H1 (cell line): ENCODE results near the gene SLC24A4. TPM values are rescaled to one million over a fixed set of nuclear protein-coding genes. Genes with fewer than 3 reads are reported as not detected.

ENCODE experiments used
- CTCF ChIA-PET: fragments of 300-600 bp; sonication (Branson Sonifier 250); formaldehyde crosslinking; loops from one replicate; lab custom pipeline; 2021; ENCODE audit not compliant: partially characterized antibody; lab: Charles Lee
- POLR2A ChIA-PET: fragments of 300-600 bp; sonication (Branson Sonifier 250); formaldehyde crosslinking; loops from one replicate; lab custom pipeline; 2021; ENCODE audit warnings: inconsistent platforms; ENCODE audit not compliant: partially characterized antibody; lab: Charles Lee
- DNase-seq, 2 experiments: peaks; one replicate each; pipeline versions ENCODE4 v3.0.0 to v3.0.0-alpha.2; 2010 to 2022; ENCODE audit warnings: low spot score in 2 of 2, low read depth in 1 of 2, mixed read lengths in 1 of 2
- FAIRE-seq: peaks from 2 replicates; lab custom pipeline; 2011; peaks lifted over from hg19 to GRCh38; lab: Jason Lieb, UNC
- H2AFZ ChIP-seq: 2 replicates; pipeline ENCODE4 v1.8.1; 2012; ENCODE audit warnings: low read length, inconsistent platforms
- H2AK5ac ChIP-seq: 2 replicates; pipeline ENCODE4 v1.6.1; 2013; ENCODE audit warnings: low read depth, low read length
- H2BK120ac ChIP-seq: replicated peaks from 2 replicates; pipeline ENCODE3; 2013; ENCODE audit warnings: low read depth, low read length, inconsistent platforms
- H2BK12ac ChIP-seq: 2 replicates; pipeline ENCODE4 v1.6.1; 2013; ENCODE audit warnings: low read depth, low read length
- H2BK15ac ChIP-seq: 2 replicates; pipeline ENCODE4 v1.6.1; 2013; ENCODE audit warnings: low read length
- H2BK20ac ChIP-seq: 2 replicates; pipeline ENCODE4 v1.6.1; 2013; ENCODE audit warnings: low read length
- H2BK5ac ChIP-seq: 2 replicates; pipeline ENCODE4 v1.6.1; 2013; ENCODE audit warnings: low read depth, low read length
- H3K14ac ChIP-seq: 2 replicates; pipeline ENCODE4 v1.6.1; 2013; ENCODE audit warnings: inconsistent platforms; ENCODE audit not compliant: insufficient read length
- H3K18ac ChIP-seq: 2 replicates; pipeline ENCODE4 v1.6.1; 2013; ENCODE audit warnings: low read length; ENCODE audit errors: extremely low read depth
- H3K23ac ChIP-seq: 2 replicates; pipeline ENCODE4 v1.6.1; 2013; ENCODE audit warnings: inconsistent platforms; ENCODE audit not compliant: insufficient read length
- H3K23me2 ChIP-seq: 2 replicates; pipeline ENCODE4 v1.6.1; 2013; ENCODE audit warnings: low read depth, low read length
- H3K27ac ChIP-seq: 2 replicates; pipeline ENCODE4 v1.6.1; 2011; ENCODE audit warnings: low read depth, low read length, inconsistent platforms
- H3K27me3 ChIP-seq, 4 experiments: replicated peaks in 1 of 4; 1 replicate in 1 of 4; 2 replicates in 3 of 4; pipeline versions ENCODE4 v1.6.1 to v1.8.1; 2011 to 2013; ENCODE audit warnings: low read length in 3 of 4, mild to moderate bottlenecking in 3 of 4, inconsistent platforms in 2 of 4, mixed read lengths in 2 of 4, moderate library complexity in 1 of 4; ENCODE audit not compliant: control insufficient read depth in 3 of 4, insufficient read depth in 3 of 4; ENCODE audit errors: extremely low read depth in 1 of 4
- H3K36me3 ChIP-seq, 4 experiments: 2 replicates each; pipeline versions ENCODE4 v1.6.1 to v1.8.1; 2011 to 2013; ENCODE audit warnings: mild to moderate bottlenecking in 4 of 4, low read length in 3 of 4, moderate library complexity in 2 of 4, control low read depth in 1 of 4, inconsistent platforms in 1 of 4; ENCODE audit not compliant: insufficient read depth in 4 of 4, control insufficient read depth in 2 of 4
- H3K4ac ChIP-seq: replicated peaks from 2 replicates; pipeline ENCODE3; 2013; ENCODE audit warnings: low read length, low read depth, mixed read lengths, inconsistent platforms; ENCODE audit not compliant: insufficient read length
- H3K4me1 ChIP-seq, 4 experiments: replicated peaks in 1 of 4; 1 replicate in 1 of 4; 2 replicates in 3 of 4; pipeline versions ENCODE4 v1.6.1 to v1.8.1; 2011 to 2013; ENCODE audit warnings: low read length in 3 of 4, inconsistent platforms in 2 of 4, mixed read lengths in 1 of 4; ENCODE audit not compliant: insufficient read depth in 4 of 4, control insufficient read depth in 3 of 4
- H3K4me2 ChIP-seq, 2 experiments: 2 replicates each; pipeline versions ENCODE4 v1.6.1 to v1.8.1; 2011 to 2013; ENCODE audit warnings: low read depth in 2 of 2, low read length in 2 of 2, control low read depth in 1 of 2, inconsistent platforms in 1 of 2, mild to moderate bottlenecking in 1 of 2; ENCODE audit not compliant: insufficient read depth in 1 of 2
- H3K4me3 ChIP-seq, 4 experiments: fragments of 200-600, 300-600 bp in 1 of 4; sonication (generic), shearing (Covaris generic), sonication (Bioruptor Twin) in 1 of 4; 2 replicates each; pipeline versions ENCODE4 v1.5.1 to v1.8.1; 2011 to 2016; ENCODE audit warnings: low read length in 4 of 4, low read depth in 3 of 4, control low read depth in 2 of 4, inconsistent platforms in 2 of 4, mild to moderate bottlenecking in 2 of 4, mixed read lengths in 1 of 4, moderate library complexity in 1 of 4; ENCODE audit not compliant: insufficient read depth in 2 of 4; ENCODE audit errors: extremely low read depth in 1 of 4
- H3K56ac ChIP-seq: replicated peaks from 2 replicates; pipeline ENCODE3; 2013; ENCODE audit warnings: low read depth, mild to moderate bottlenecking, mixed read lengths, low read length, inconsistent platforms; ENCODE audit not compliant: insufficient read length
- H3K79me1 ChIP-seq: 2 replicates; pipeline ENCODE4 v1.6.1; 2013; ENCODE audit warnings: low read depth, low read length, control low read depth
- H3K79me2 ChIP-seq, 2 experiments: 2 replicates each; pipeline versions ENCODE4 v1.6.1 to v1.8.1; 2012 to 2013; ENCODE audit warnings: low read length in 2 of 2, mild to moderate bottlenecking in 2 of 2, inconsistent platforms in 1 of 2; ENCODE audit not compliant: insufficient read depth in 2 of 2, control insufficient read depth in 1 of 2
- H3K9ac ChIP-seq, 4 experiments: replicated peaks in 1 of 4; 1 replicate in 1 of 4; 2 replicates in 3 of 4; pipeline versions ENCODE4 v1.6.1 to v1.8.1; 2011 to 2013; ENCODE audit warnings: low read depth in 3 of 4, low read length in 3 of 4, control low read depth in 2 of 4, mild to moderate bottlenecking in 2 of 4, moderate library complexity in 2 of 4, inconsistent platforms in 1 of 4; ENCODE audit errors: extremely low read depth in 1 of 4
- H3K9me3 ChIP-seq, 2 experiments: 2 replicates each; pipeline versions ENCODE4 v1.6.1 to v1.8.1; 2012 to 2013; ENCODE audit warnings: mild to moderate bottlenecking in 2 of 2, moderate library complexity in 2 of 2, control low read depth in 1 of 2, inconsistent platforms in 1 of 2, low read depth in 1 of 2, low read length in 1 of 2, mixed read lengths in 1 of 2; ENCODE audit not compliant: insufficient read depth in 2 of 2
- H4K20me1 ChIP-seq, 2 experiments: replicated peaks in 1 of 2; 2 replicates each; pipeline versions ENCODE3 to v1.8.1; 2011 to 2013; ENCODE audit warnings: inconsistent platforms in 2 of 2, low read length in 2 of 2, mild to moderate bottlenecking in 1 of 2; ENCODE audit not compliant: insufficient read depth in 2 of 2, control insufficient read depth in 1 of 2
- H4K5ac ChIP-seq: 2 replicates; pipeline ENCODE4 v1.6.1; 2013; ENCODE audit warnings: low read length, low read depth, mixed read lengths, inconsistent platforms; ENCODE audit not compliant: insufficient read length
- H4K8ac ChIP-seq: 2 replicates; pipeline ENCODE4 v1.8.0; 2013; ENCODE audit warnings: mild to moderate bottlenecking, moderate library complexity, low read length, inconsistent platforms; ENCODE audit not compliant: insufficient read depth; ENCODE audit errors: extremely low read depth
- H4K91ac ChIP-seq: replicated peaks from 2 replicates; pipeline ENCODE3; 2013; ENCODE audit warnings: low read length, mixed read lengths, inconsistent platforms; ENCODE audit not compliant: insufficient read length
- CHD2 ChIP-seq: IDR thresholded peaks from 2 replicates; pipeline ENCODE4 v1.6.1; 2012; ENCODE audit warnings: low read length, improper control_type of control experiment
- EGR1 ChIP-seq: IDR thresholded peaks from 2 replicates; pipeline ENCODE4 v1.6.1; 2011; ENCODE audit warnings: low read depth, low read length, borderline replicate concordance
- FOSL1 ChIP-seq: IDR thresholded peaks from 2 replicates; pipeline ENCODE4 v1.6.1; 2011; ENCODE audit warnings: mild to moderate bottlenecking, low read depth, low read length, moderate library complexity; ENCODE audit not compliant: insufficient read depth
- GABPA ChIP-seq: IDR thresholded peaks from 2 replicates; pipeline ENCODE4 v1.6.1; 2011; ENCODE audit warnings: mild to moderate bottlenecking, low read length, moderate library complexity, borderline replicate concordance; ENCODE audit not compliant: insufficient read depth
- JUN ChIP-seq: IDR thresholded peaks from 2 replicates; pipeline ENCODE4 v1.6.1; 2011; ENCODE audit warnings: low read depth, mild to moderate bottlenecking, improper control_type of control experiment, low read length
- NRF1 ChIP-seq: IDR thresholded peaks from 2 replicates; pipeline ENCODE4 v1.6.1; 2011; ENCODE audit warnings: mild to moderate bottlenecking, low read depth, low read length, improper control_type of control experiment
- RAD21 ChIP-seq, 2 experiments: IDR thresholded peaks in 1 of 2; conservative IDR thresholded peaks in 1 of 2; 2 replicates each; pipeline ENCODE4 v1.6.1; 2011; ENCODE audit warnings: low read depth in 2 of 2, low read length in 2 of 2, improper control_type of control experiment in 1 of 2, inconsistent platforms in 1 of 2, mild to moderate bottlenecking in 1 of 2, moderate library complexity in 1 of 2
- RNF2 ChIP-seq: fragments of 200-900, 300-1000 bp; sonication (generic); IDR thresholded peaks from 2 replicates; pipeline ENCODE4 v1.7.1; 2016; ENCODE audit warnings: borderline replicate concordance, low read depth, mild to moderate bottlenecking, antibody characterized with exemption, low read length; ENCODE audit not compliant: poor library complexity, severe bottlenecking; ENCODE audit errors: missing control alignments
- SP1 ChIP-seq: IDR thresholded peaks from 2 replicates; pipeline ENCODE4 v1.6.1; 2011; ENCODE audit warnings: low read depth, low read length
- SP4 ChIP-seq: IDR thresholded peaks from 2 replicates; pipeline ENCODE4 v1.6.1; 2012; ENCODE audit warnings: low read length, inconsistent platforms
- WGBS, 2 experiments: shearing (Covaris generic) in 1 of 2; methylation state at CpG; one replicate each; pipeline versions ENCODE4 v1.1.6 to v1.1.7; 2013 to 2015; ENCODE audit warnings: low lambda C conversion rate in 2 of 2, mixed read lengths in 2 of 2, inconsistent platforms in 1 of 2, low coverage in 1 of 2, missing lambda C conversion rate in 1 of 2; ENCODE audit not compliant: insufficient replicate concordance in 2 of 2, insufficient coverage in 1 of 2, insufficient read length in 1 of 2; ENCODE audit errors: extremely low coverage in 1 of 2, missing lambda C conversion rate in 1 of 2; 5-methylcytosine and 5-hydroxymethylcytosine counted together
- polyA plus RNA-seq, 7 experiments: library from polyadenylated mRNA; depleted of rRNA in 3 of 7; stranded (reverse) in 5 of 7; unstranded in 2 of 7; fragments of >200 nt in 5 of 7; fragments of 200-250 nt in 2 of 7; gene quantifications; 1 replicate in 5 of 7; 2 replicates in 1 of 7; 4 replicates in 1 of 7; pipeline versions ENCODE4 v1.2.1 to v1.2.3, GENCODE V29; 2011 to 2013; ENCODE audit warnings: missing spikeins in 2 of 7, mixed read lengths in 2 of 7
- total RNA-seq: library from RNA; stranded (reverse); fragmentation: NEBNext Ultra II Directional; extraction: Animal tissue kit (Norgen Biotek cat#: 25700); gene quantifications from 2 replicates; pipeline ENCODE4 v1.2.1, GENCODE V29; 2021

SLC24A4 gene
- total and polyA plus RNA-seq, 2 of the 8 experiments (the other 6 are each of a cell fraction or from before 2014, with no cell fraction given), result 0.27 to 0.89 TPM

DNA sequence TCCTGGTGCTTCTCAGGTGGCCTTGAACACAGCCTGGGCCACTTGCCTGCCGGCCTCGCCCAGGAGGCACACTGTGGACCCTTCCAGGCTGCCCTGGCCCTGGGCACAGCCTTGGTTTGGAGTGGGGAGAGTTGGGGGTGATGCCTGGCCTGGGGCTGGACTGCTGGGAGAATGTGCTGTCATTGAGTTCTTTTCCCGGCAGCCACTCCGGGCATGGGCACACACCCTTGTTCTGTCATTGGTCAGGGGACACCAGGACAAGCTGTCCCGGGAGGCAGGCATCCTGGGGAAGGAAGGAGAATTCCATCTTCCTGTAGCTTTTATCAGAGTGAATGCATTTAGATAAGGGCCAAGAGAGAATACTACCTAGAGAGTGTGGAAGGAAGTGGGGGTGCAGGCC, 128.8 kb downstream of the SLC24A4 start:
- no peak overlapping the region for H2BK5ac ChIP-seq
- CTCF ChIA-PET, result interaction anchor here (0.6 to 2.2 kb wide), 3 partner anchors 19 to 235 kb away, joined by 3 to 6 read pairs (median 4); no protein-coding TSS in a partner anchor

More for the DNA sequence above, 128.8 kb downstream of the SLC24A4 start:
- H3K27me3 ChIP-seq, result no peaks in the 10 kb centered on the region
- POLR2A ChIA-PET, result no interaction called here
- no peak overlapping the region for H2BK12ac ChIP-seq
- H3K4me3 ChIP-seq, result no peak overlapping the region
- H3K9ac ChIP-seq, result no peak overlapping the region
- H3K23me2 ChIP-seq, result no peaks in the 10 kb centered on the region; the same call in 1 of the 2 replicates
- no peak overlapping the region; the same call in 1 of the 2 replicates for H4K8ac ChIP-seq
- TF ChIP-seq SP4 (no peak), GABPA (no peak), CHD2 (no peak), FOSL1 (no peak), JUN (no peak), RNF2 (no peak), RAD21 (IDR thresholded peaks at IDR 0.05 in 1 of 2, conservative IDR thresholded peaks at IDR 0.05 in 1 of 2; ENCODE audit: low read depth in 2 of 2, low read length in 2 of 2) (no peak), NRF1 (no peak), EGR1 (no peak), SP1 (no peak)
- TF ChIP-seq, all 59 proteins: peak for 0
- Histone ChIP-seq H3K14ac (no peak overlapping the region), H4K5ac (no peak overlapping the region), H3K23ac (no peak overlapping the region), H2BK20ac (no peak overlapping the region), H3K4ac (no peak overlapping the region), H3K4me2 (no peak overlapping the region), H3K79me1 (no peaks in the 10 kb centered on the region), H2BK15ac (no peak overlapping the region), H3K4me1 (no peaks in the 10 kb centered on the region; a peak in 1 of 7 replicates), H3K18ac (no peak overlapping the region), H2AFZ (no peak overlapping the region), H3K9me3 (no peaks in the 10 kb centered on the region), H4K20me1 (no peaks in the 10 kb centered on the region), H2BK120ac (no peak overlapping the region), H3K36me3 (no peaks in the 10 kb centered on the region; a peak in 1 of 8 replicates), H3K56ac (no peak overlapping the region), H3K79me2 (no peaks in the 10 kb centered on the region), H4K91ac (no peak overlapping the region), H3K27ac (no peak overlapping the region), H2AK5ac (no peak overlapping the region)
- WGBS, 2 experiments, result 77% methylated on average over 5 of the region's 5 CpGs; no CpG with 5 or more reads in 1 of the 2 experiments
- FAIRE-seq (no peak), DNase-seq (no peak)
